ENCODE data around the gene JAKMIP1. TPM values are rescaled to one million over a fixed set of nuclear protein-coding genes. Genes with fewer than 3 reads are reported as not detected.
"Not testable (repeated sequence)": the region's sequence is repeated elsewhere in the genome, so short reads cannot be mapped to it uniquely, and the experiment has no call there.

Gene JAKMIP1
- total RNA-seq, 1 experiment from 2014 or later, result not detected

DNA sequence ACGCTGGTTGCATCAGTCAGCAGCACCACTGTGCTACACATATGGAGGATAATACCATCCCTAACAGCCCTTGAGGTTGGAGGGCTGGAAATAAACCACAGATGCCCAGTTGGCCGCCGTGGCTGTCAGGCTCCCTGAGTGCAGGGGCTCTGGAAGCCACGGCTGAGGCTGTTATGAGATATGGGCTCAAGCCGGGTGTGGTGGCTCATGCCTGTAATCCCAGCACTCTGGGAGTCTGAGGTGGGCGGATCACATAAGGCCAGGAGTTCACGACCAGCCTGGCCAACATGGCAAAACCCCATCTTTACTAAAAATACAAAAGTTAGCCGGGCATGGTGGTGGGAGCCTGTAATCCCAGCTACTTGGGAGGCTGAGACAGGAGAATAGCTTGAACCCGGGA lies 207.0 kb downstream of the JAKMIP1 start:
- H3K9ac ChIP-seq (ENCODE audit: low read length); H4K20me1 ChIP-seq (ENCODE audit: insufficient read depth); H3K9me2 ChIP-seq (ENCODE audit: insufficient read depth); H3K4me3 ChIP-seq (replicated peaks in 1 of 2; ENCODE audit: low read depth in 1 of 2, low read length in 2 of 2); CTCF ChIA-PET; intact Hi-C loops (cut with micrococcal nuclease); H2AFZ ChIP-seq (ENCODE audit: low read depth, low read length, poor library complexity, severe bottlenecking); H3K4me1 ChIP-seq (ENCODE audit: control insufficient read depth in 1 of 2, insufficient read depth in 2 of 2, low read length in 2 of 2); H3K79me2 ChIP-seq (ENCODE audit: insufficient read depth, low read length); H3K9me3 ChIP-seq (ENCODE audit: control insufficient read depth in 1 of 2, insufficient read depth in 1 of 2, low read depth in 1 of 2, low read length in 2 of 2); H3K4me2 ChIP-seq (ENCODE audit: low read length); H3K36me3 ChIP-seq (ENCODE audit: control insufficient read depth in 1 of 2, insufficient read depth in 2 of 2, low read length in 2 of 2); RAD21 ChIA-PET (ENCODE audit: low non-redundant PET in 1 of 2, low total read pairs in 2 of 2, uncharacterized antibody in 2 of 2, unreplicated experiment in 2 of 2); BruUV-seq (replicated peaks); DNase-seq (ENCODE audit: low read depth, low spot score); H3K27ac ChIP-seq (ENCODE audit: low read depth, low read length); ATAC-seq: not testable (repeated sequence)
- POLR2A ChIA-PET, result interaction anchor here (0.6 kb wide), 1 partner anchor 58 kb away, joined by 4 read pairs; no protein-coding TSS in a partner anchor
- peaks cover 15% of the 10 kb centered on the region for H3K27me3 ChIP-seq (ENCODE audit: insufficient read depth, low read length)

DNA sequence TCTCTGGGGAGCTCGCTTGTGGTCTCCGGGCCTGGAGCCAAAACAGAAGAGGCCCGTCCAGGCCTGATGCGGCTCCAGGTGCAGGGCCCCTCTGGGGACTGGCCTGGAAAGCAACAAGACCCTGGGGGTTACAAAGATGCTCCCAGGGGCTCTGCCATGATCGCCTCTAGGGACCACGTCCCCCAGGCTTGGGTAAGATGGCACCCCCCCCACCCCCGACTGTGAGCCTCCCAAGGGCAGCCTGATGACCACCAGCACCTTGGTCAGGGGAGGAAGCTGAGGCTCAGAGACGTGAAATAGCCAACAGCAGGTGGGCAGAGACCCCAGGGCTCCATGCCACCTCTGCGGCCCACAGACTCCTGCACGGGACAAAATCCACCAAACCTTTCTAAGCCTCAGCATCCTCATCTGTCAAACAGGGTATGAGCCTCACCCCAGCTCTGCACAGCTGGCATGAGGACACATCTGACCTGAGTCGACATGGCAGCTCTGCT lies 207.5 kb downstream of the JAKMIP1 start:
- BruUV-seq (replicated peaks), result no TSS peak
- Histone ChIP-seq H3K36me3 (ENCODE audit: control insufficient read depth in 1 of 2, insufficient read depth in 2 of 2, low read length in 2 of 2) (no peaks in the 10 kb centered on the region), H3K9me2 (ENCODE audit: insufficient read depth) (no peaks in the 10 kb centered on the region), H3K4me3 (replicated peaks in 1 of 2; ENCODE audit: low read depth in 1 of 2, low read length in 2 of 2) (no peak overlapping the region), H3K27me3 (ENCODE audit: insufficient read depth, low read length) (peaks cover 15% of the 10 kb centered on the region), H3K9me3 (ENCODE audit: control insufficient read depth in 1 of 2, insufficient read depth in 1 of 2, low read depth in 1 of 2, low read length in 2 of 2) (no peaks in the 10 kb centered on the region), H3K4me2 (ENCODE audit: low read length) (no peak overlapping the region), H3K9ac (ENCODE audit: low read length) (no peak overlapping the region), H3K4me1 (ENCODE audit: control insufficient read depth in 1 of 2, insufficient read depth in 2 of 2, low read length in 2 of 2) (peaks cover 0 to 7% of the 10 kb centered on the region in 2 experiments; a peak in 1 of 4 replicates), H4K20me1 (ENCODE audit: insufficient read depth) (no peaks in the 10 kb centered on the region), H3K79me2 (ENCODE audit: insufficient read depth, low read length) (no peaks in the 10 kb centered on the region), H2AFZ (ENCODE audit: low read depth, low read length, poor library complexity, severe bottlenecking) (no peak overlapping the region), H3K27ac (ENCODE audit: low read depth, low read length) (no peak overlapping the region)
- TF ChIP-seq, protein P1, sequence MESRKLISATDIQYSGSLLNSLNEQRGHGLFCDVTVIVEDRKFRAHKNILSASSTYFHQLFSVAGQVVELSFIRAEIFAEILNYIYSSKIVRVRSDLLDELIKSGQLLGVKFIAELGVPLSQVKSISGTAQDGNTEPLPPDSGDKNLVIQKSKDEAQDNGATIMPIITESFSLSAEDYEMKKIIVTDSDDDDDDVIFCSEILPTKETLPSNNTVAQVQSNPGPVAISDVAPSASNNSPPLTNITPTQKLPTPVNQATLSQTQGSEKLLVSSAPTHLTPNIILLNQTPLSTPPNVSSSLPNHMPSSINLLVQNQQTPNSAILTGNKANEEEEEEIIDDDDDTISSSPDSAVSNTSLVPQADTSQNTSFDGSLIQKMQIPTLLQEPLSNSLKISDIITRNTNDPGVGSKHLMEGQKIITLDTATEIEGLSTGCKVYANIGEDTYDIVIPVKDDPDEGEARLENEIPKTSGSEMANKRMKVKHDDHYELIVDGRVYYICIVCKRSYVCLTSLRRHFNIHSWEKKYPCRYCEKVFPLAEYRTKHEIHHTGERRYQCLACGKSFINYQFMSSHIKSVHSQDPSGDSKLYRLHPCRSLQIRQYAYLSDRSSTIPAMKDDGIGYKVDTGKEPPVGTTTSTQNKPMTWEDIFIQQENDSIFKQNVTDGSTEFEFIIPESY (IDR thresholded peaks at IDR 0.05; ENCODE audit: extremely low read depth, insufficient replicate concordance, low read length), result no peak
- TF ChIP-seq CBX3 (IDR thresholded peaks at IDR 0.05; ENCODE audit: low read depth) (no peak), SIN3A (IDR thresholded peaks at IDR 0.05; ENCODE audit: low read depth) (no peak), YY1 (IDR thresholded peaks at IDR 0.05; ENCODE audit: extremely low read depth, insufficient replicate concordance, low read depth, low read length) (no peak), EZH2 (IDR thresholded peaks at IDR 0.05) (no peak)
- intact Hi-C loops (cut with micrococcal nuclease), result no loop called here
- DNase-seq (ENCODE audit: low read depth, low spot score), result no peak
- RAD21 ChIA-PET (ENCODE audit: low non-redundant PET in 1 of 2, low total read pairs in 2 of 2, uncharacterized antibody in 2 of 2, unreplicated experiment in 2 of 2), result no interaction called here
- no peak for ATAC-seq
- CTCF ChIA-PET, result interaction anchor here (0.7 to 1.4 kb wide), 2 partner anchors 172 to 1429 kb away, joined by 3 read pairs; no protein-coding TSS in a partner anchor
- POLR2A ChIA-PET, result interaction anchor here (0.6 kb wide), 1 partner anchor 58 kb away, joined by 4 read pairs; no protein-coding TSS in a partner anchor
